ENCODE results near the gene STX3.

STX3 gene

DNA sequence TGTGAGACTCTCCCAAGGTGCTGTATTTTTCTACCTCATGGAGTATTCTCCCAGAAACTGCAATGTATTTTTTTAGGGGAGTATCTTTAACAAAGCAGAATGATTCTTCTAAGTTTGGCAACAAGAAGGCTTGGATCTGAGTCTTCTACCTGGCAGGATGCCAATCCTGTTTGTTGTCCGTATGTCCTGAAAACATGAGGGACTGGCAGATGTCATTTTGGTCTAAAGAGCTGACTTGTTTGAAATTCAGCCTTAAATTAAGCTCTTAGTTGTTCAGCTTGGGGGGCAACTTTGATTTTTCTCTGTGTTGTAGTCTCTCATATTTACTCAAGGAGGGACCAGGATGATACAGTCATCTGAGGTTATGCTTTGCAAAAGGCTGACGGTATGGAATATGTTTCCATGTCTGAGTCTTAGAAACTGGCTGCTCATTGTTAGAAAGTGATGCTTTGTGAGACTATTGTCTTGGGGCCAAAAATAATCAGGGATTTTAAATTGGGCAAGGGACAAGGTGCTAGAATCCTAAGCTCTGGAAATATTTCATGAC lies 46.1 kb downstream of the STX3 start:
- TF ChIP-seq, protein P1, sequence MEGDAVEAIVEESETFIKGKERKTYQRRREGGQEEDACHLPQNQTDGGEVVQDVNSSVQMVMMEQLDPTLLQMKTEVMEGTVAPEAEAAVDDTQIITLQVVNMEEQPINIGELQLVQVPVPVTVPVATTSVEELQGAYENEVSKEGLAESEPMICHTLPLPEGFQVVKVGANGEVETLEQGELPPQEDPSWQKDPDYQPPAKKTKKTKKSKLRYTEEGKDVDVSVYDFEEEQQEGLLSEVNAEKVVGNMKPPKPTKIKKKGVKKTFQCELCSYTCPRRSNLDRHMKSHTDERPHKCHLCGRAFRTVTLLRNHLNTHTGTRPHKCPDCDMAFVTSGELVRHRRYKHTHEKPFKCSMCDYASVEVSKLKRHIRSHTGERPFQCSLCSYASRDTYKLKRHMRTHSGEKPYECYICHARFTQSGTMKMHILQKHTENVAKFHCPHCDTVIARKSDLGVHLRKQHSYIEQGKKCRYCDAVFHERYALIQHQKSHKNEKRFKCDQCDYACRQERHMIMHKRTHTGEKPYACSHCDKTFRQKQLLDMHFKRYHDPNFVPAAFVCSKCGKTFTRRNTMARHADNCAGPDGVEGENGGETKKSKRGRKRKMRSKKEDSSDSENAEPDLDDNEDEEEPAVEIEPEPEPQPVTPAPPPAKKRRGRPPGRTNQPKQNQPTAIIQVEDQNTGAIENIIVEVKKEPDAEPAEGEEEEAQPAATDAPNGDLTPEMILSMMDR (conservative IDR thresholded peaks at IDR 0.05; ENCODE audit: low read depth, low read length) = no peak
- H3K4me3 ChIP-seq (ENCODE audit: low read depth, low read length) = no peak overlapping the region
- no peak for DNase-seq (ENCODE audit: low read depth)

DNA sequence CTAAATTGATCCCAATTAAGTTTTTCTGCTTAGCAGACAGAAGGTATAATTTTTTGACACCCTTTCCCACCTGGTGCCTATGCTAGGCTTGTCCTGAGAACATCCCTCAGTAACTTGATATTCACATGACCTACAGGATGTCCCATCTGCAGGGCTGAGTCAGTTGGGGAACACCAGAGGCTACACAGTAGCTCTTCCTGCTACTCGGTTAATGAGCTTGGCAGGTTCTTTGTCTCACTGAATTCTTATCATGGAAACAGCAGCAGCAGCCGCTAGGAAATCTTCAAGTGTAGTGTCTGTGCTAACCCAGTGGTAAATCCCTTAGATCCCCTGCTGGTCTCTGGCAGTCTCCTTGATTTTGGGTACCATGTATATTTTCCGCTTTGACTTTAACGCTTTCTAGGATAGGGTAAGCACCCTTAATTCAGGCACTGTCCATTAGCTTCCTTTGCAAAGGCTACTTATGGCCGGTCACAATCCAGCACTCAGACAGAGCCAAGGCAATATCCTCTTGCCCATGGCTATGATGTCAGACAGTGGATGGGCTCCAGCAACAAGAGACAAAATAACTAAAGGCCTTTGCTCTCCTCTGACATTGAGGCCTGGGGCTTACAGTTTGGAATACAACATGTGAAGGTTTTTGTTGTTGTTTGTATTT lies 46.9 kb downstream of the STX3 start:
- TF ChIP-seq, protein P1 (conservative IDR thresholded peaks at IDR 0.05; ENCODE audit: low read depth, low read length) = no peak
- DNase-seq (ENCODE audit: low read depth) = peak; percentile 37
- no peak overlapping the region for H3K4me3 ChIP-seq (ENCODE audit: low read depth, low read length)

DNA sequence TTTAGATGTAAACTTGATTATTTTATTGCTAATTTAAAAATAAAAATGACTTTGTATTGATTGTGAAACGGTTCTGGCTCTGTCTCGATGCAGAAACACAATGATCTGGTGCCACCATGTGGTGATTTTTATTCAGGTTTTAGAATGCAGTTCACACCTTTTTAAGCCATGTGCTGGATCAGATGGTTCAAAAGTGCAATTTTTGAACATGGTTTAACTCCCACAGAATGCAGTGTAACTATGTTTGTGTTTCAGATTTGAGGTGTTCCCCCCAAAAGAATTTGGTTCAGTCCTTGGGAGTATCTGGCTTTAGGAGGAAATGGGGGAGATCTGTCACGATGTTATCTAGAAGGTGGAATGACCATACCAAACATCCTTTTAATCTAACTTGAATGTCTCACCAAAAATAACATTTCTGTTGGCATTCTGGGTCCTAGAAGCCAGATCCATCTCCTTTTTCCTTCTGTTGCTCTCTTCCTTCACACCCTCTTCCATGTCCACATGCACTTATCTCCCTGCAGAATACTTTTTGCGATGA lies 47.5 kb downstream of the STX3 start:
- peak; percentile 75 for DNase-seq (ENCODE audit: low read depth)
- H3K4me3 ChIP-seq (ENCODE audit: low read depth, low read length) = no peak overlapping the region
- TF ChIP-seq, protein P1 (conservative IDR thresholded peaks at IDR 0.05; ENCODE audit: low read depth, low read length) = peak; percentile 66

DNA sequence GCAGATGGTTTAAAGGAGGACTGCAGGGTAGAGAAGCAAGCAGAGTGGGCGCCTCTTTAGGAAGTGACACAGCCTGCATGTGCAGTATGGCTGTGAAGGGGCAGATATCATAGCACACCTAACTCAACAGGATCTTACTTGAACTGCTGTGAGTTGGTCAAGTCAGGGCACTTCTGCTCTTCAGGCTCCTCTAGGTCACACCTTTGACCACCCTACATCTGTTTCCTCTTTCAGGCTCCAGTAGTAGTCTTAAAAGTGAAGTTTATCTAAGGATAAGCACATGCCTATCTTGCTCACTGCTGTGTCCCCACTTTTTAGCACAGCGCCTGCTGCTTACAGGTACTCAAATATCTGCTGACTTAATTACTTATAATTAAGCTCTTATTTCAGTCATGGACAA lies 48.9 kb downstream of the STX3 start:
- no peak overlapping the region for H3K4me3 ChIP-seq (ENCODE audit: low read depth, low read length)
- DNase-seq (ENCODE audit: low read depth) = no peak
- TF ChIP-seq, protein P1 (conservative IDR thresholded peaks at IDR 0.05; ENCODE audit: low read depth, low read length) = no peak

GRCh38 chr11:59807047-59807610 lies 52.0 kb downstream of the STX3 start:
- H3K4me3 ChIP-seq (ENCODE audit: low read depth, low read length) = no peak overlapping the region
- no peak for DNase-seq (ENCODE audit: low read depth)
- TF ChIP-seq, protein P1 (conservative IDR thresholded peaks at IDR 0.05; ENCODE audit: low read depth, low read length) = no peak

DNA sequence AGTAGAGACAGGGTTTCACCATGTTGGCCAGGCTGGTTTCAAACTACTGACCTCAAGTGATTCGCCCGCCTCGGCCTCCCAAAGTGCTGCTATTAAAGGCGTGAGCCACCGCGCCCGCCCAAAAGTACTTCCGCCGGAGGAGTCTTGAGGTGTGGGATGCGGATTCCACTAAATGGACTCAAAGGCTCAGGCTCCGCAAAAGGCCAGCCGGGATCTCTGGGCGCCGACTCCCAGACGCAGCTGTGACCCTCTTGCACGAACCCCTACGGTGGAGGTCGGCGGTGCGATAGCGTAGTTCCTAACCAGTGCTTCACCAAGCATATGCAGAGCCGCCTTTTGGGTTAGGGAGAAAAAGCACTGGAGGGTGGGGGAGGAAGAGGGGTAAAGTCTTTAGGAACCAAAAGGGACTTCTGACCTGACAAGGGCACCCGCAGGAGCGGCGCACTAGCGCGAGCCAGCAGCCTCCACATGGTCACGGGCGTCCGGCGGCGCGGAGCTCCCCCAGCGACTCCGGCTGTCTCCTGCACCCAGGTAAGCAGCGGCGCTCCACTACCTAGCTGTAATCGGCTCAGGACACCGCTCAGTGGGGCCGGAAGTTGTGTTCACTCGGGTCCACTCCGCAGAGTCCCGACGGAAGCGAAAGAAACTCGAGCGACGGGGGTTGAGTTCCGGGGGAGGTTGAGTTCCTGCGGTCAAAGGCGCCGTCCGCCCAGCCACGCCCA lies 55.2 kb downstream of the STX3 start, which contains the start of gene MRPL16:
TSS of gene MRPL16 (minus strand) at position 590 of the 722 bp plus-strand sequence. CDS start at position 470, 120 bp downstream.
- H3K4me3 ChIP-seq (ENCODE audit: low read depth, low read length) = peak within 1 kb of the TSS; percentile 99
- TF ChIP-seq, protein P1 (conservative IDR thresholded peaks at IDR 0.05; ENCODE audit: low read depth, low read length) = peak; percentile 23
- DNase-seq (ENCODE audit: low read depth) = peak; percentile 92
